GM06990 (cell line): ENCODE measurements around the gene BDKRB1.

Experiments
- DNase-seq: peaks from one replicate; pipeline ENCODE4 v3.0.0-alpha.2; 2011; ENCODE audit not compliant: insufficient read length; ENCODE audit errors: extremely low read depth
- H3K27me3 ChIP-seq: replicated peaks from 2 replicates; pipeline ENCODE4 v1.6.0; 2011; ENCODE audit warnings: low read length; ENCODE audit not compliant: control insufficient read depth, insufficient read depth
- H3K36me3 ChIP-seq: 2 replicates; pipeline ENCODE4 v1.5.1; 2011; ENCODE audit warnings: low read length; ENCODE audit not compliant: control insufficient read depth, insufficient read depth
- H3K4me3 ChIP-seq: replicated peaks from 2 replicates; pipeline ENCODE4 v1.5.1; 2011; ENCODE audit warnings: low read depth, mild to moderate bottlenecking, control low read depth, low read length
- TF ChIP-seq, protein P1 (sequence below): IDR thresholded peaks from 2 replicates; pipeline ENCODE4 v1.5.1; 2011; ENCODE audit warnings: low read length, control low read depth, mild to moderate bottlenecking, inconsistent platforms; ENCODE audit not compliant: insufficient read depth, poor library complexity, severe bottlenecking

Gene BDKRB1

DNA sequence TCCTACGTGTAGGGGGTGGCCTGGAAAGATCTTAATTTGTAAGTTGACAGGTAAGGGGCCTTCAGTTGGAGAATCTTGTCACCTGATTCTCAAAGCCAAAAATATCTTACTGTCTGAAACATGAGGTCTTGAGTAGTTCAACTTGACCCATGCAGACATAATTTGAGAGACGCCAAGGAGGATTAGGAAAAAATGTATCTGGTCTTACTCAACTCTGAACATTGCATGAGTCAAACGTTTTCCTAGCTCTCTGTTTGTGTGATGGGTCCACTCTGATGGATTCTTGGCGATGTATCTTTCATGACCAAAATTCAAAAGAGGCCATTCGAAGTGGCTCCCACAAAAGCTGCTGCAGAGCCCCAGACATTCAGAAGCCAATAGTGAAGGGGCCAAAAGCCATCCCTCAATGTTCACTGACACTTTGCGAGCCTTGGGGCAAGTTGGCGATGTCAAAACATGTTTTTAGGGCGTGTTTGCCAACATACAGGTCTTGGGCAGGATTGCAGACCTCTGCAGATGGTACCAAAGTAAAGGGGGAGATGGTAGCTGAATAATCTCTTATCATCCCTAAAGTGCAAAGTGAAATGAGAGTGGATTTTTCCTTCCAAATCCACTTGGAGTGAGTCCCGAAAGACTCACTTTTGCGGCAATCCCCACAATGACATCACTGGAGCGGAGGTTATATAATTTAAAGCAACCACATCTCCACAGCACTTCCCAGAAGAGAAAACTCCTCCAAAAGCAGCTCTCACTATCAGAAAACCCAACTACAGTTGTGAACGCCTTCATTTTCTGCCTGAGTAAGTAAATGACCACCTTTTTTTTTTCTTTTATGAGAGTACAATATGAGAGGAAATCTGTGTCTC lies at the start of gene BDKRB1:
BDKRB1 (plus strand) TSS at position 710 of the 866 bp plus-strand sequence. CDS start 7,473 bp downstream, outside the sequence.
- TF ChIP-seq, protein P1, sequence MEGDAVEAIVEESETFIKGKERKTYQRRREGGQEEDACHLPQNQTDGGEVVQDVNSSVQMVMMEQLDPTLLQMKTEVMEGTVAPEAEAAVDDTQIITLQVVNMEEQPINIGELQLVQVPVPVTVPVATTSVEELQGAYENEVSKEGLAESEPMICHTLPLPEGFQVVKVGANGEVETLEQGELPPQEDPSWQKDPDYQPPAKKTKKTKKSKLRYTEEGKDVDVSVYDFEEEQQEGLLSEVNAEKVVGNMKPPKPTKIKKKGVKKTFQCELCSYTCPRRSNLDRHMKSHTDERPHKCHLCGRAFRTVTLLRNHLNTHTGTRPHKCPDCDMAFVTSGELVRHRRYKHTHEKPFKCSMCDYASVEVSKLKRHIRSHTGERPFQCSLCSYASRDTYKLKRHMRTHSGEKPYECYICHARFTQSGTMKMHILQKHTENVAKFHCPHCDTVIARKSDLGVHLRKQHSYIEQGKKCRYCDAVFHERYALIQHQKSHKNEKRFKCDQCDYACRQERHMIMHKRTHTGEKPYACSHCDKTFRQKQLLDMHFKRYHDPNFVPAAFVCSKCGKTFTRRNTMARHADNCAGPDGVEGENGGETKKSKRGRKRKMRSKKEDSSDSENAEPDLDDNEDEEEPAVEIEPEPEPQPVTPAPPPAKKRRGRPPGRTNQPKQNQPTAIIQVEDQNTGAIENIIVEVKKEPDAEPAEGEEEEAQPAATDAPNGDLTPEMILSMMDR: no peak
- H3K27me3 ChIP-seq: no peaks in the 10 kb centered on the region; the same call in 1 of the 2 replicates
- DNase-seq: no peak

DNA sequence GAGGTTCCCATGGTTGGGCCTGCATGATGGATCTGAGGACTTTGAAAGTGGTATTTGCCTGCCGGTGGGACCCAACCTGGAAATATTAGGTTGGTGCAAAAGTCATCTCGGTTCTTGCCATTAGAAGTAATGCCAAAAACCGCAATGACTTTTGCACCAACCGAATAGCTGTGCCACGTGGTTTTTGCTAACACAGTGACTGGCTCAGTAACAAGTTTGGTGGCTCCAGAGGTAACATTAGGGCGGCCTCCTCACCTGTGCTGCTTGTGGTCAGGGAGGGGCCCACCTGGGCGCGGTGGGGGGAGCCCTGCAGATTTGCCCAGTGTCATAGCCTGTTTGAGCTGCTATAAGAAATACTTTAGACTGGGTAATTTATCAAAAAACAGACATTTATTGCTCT lies 49.5 kb upstream of the BDKRB1 start:
- Histone ChIP-seq H3K27me3 (peaks cover 5% of the 10 kb centered on the region), H3K36me3 (no peaks in the 10 kb centered on the region), H3K4me3 (no peak overlapping the region)
- no peak for DNase-seq
- TF ChIP-seq, protein P1: no peak

More for the DNA sequence above, at the start of gene BDKRB1:
- Histone ChIP-seq H3K4me3 (no peak within 1 kb of the TSS), H3K36me3 (no peaks in the 10 kb centered on the region)

DNA sequence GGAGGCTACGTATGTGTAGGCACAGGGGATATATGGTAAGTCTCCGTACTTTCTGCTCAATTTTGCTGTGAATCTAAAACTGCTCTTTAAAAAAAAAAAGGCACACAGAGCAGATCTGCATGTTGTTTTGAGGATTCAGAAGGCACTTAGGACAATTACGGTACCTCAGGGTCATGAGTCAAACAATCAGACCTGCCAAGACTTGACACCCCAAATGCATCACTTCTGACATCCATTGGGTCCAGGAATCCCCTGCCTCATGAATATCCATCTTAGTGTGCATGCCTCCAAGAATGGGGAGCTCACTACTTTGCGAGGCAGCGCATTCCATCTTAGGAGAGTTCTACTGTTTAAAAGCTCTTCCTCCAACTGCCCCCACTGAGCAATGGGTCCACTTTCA lies 48.3 kb upstream of the BDKRB1 start:
- Histone ChIP-seq H3K27me3 (peaks cover 5% of the 10 kb centered on the region), H3K36me3 (no peaks in the 10 kb centered on the region), H3K4me3 (no peak overlapping the region)
- no peak for DNase-seq
- TF ChIP-seq, protein P1: no peak

DNA sequence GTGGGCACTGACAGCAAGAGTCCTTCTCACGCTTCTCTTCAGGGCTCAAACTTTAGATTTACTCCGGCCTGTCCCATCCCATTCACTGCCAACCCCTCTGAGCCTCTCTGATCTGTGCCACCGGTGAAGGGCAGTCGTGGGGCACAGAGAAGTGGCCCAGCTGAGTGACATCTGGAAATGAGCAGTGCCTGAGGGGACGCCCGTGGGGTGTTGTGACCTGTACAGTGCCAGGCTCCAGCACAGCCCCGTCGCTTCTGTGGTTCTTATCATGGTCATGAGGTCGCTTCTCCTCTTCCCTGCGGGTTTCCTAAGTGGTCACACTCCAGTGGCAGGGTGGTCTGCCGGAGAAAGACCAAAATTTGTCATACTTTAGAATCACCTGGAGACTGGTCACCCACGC lies 47.3 kb upstream of the BDKRB1 start:
- DNase-seq: no peak
- Histone ChIP-seq H3K4me3 (no peak overlapping the region), H3K27me3 (peaks cover 4% of the 10 kb centered on the region), H3K36me3 (no peaks in the 10 kb centered on the region)
- TF ChIP-seq, protein P1: no peak

DNA sequence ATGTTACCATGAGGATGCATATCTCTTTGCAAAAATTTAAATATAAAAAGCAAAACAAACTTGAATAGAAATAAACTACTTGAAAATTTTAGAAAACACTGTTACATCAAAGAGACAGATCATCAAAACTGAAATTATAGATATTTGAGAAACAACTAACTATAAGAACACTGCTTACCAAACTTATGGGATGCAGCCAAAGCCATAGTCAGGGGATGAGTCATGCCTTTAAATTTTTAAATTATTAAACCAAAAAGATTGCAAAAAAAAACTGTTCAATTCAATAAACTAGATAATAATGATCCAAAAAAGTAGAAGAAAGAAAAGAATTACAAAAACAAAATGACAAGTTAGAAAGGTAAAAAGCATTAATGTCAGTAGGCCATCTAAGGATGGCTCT lies 43.9 kb upstream of the BDKRB1 start:
- H3K36me3 ChIP-seq: no peaks in the 10 kb centered on the region
- H3K27me3 ChIP-seq: peaks cover 1% of the 10 kb centered on the region
- TF ChIP-seq, protein P1: no peak
- no peak overlapping the region for H3K4me3 ChIP-seq
- DNase-seq: no peak

DNA sequence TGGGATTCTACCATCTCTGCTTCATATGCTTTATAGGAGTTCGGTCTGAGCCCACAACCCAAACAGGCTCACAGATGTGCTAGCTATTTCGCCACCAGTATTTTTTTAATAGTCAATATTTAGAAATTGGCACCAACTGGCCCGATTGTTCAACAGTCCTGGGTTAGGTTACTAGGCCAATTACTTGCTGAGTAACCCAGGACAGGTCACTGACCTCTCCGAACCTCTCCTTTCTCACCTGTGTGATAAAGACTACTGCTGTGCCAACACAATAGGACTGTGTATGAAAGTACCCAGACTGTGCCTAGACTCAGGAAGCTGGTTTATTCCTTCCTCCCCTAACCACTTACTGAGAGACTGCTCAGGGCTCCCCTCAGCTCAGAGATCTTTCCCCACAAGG lies 43.1 kb upstream of the BDKRB1 start:
- TF ChIP-seq, protein P1: no peak
- H3K27me3 ChIP-seq: peaks cover 1% of the 10 kb centered on the region
- no peak for DNase-seq
- no peak overlapping the region for H3K4me3 ChIP-seq
- H3K36me3 ChIP-seq: no peaks in the 10 kb centered on the region
